DND-41 (cell line): Measurements from ENCODE around the gene DRD3.

ENCODE experiments used
- ATAC-seq: fragments of 200-7000 bp; cut with Tn5 transposase; 3 replicates; pipeline ENCODE4 v1.9.1; 2021; ENCODE audit warnings: low read depth; ENCODE audit not compliant: insufficient read depth
- DNase-seq: peaks from one replicate; pipeline ENCODE4 v3.0.0-alpha.2; 2020
- H2AFZ ChIP-seq: 2 replicates; pipeline ENCODE4 v1.6.0; 2012; ENCODE audit warnings: low read depth, low read length
- H3K27ac ChIP-seq: 2 replicates; pipeline ENCODE4 v1.5.1; 2012; ENCODE audit warnings: low read length, inconsistent platforms
- H3K27me3 ChIP-seq: fragments of 200-600 bp; sonication (generic); 2 replicates; pipeline ENCODE4 v1.6.0; 2012; ENCODE audit warnings: low read length, mild to moderate bottlenecking, inconsistent platforms; ENCODE audit not compliant: insufficient read depth, poor library complexity
- H3K36me3 ChIP-seq: 2 replicates; pipeline ENCODE4 v1.5.1; 2012; ENCODE audit warnings: low read length, inconsistent platforms; ENCODE audit not compliant: insufficient read depth
- H3K4me1 ChIP-seq: 2 replicates; pipeline ENCODE4 v1.5.1; 2012; ENCODE audit warnings: mild to moderate bottlenecking, low read length; ENCODE audit not compliant: insufficient read depth
- H3K4me2 ChIP-seq: 2 replicates; pipeline ENCODE4 v1.6.0; 2012; ENCODE audit warnings: mild to moderate bottlenecking, moderate library complexity, low read length, inconsistent platforms; ENCODE audit not compliant: insufficient read depth
- H3K4me3 ChIP-seq, 2 experiments: fragments of 200-600 bp in 1 of 2; shearing (Covaris generic) in 1 of 2; 2 replicates each; pipeline ENCODE4 v1.5.1; 2012 to 2016; ENCODE audit warnings: inconsistent platforms in 2 of 2, low read length in 2 of 2, mild to moderate bottlenecking in 2 of 2, low read depth in 1 of 2, moderate library complexity in 1 of 2
- H3K79me2 ChIP-seq: 2 replicates; pipeline ENCODE4 v1.6.0; 2012; ENCODE audit warnings: low read length, inconsistent platforms; ENCODE audit not compliant: insufficient read depth
- H3K9ac ChIP-seq: 2 replicates; pipeline ENCODE4 v1.6.0; 2012; ENCODE audit warnings: low read depth, mild to moderate bottlenecking, inconsistent platforms, low read length, moderate library complexity
- H3K9me3 ChIP-seq: 2 replicates; pipeline ENCODE4 v1.5.1; 2012; ENCODE audit warnings: low read length, moderate library complexity, mild to moderate bottlenecking, inconsistent platforms; ENCODE audit not compliant: insufficient read depth, severe bottlenecking
- H4K20me1 ChIP-seq: 2 replicates; pipeline ENCODE4 v1.6.0; 2012; ENCODE audit warnings: low read length; ENCODE audit not compliant: insufficient read depth
- CTCF ChIP-seq: IDR thresholded peaks from 2 replicates; pipeline ENCODE4 v1.5.1; 2012; ENCODE audit warnings: borderline replicate concordance, low read length, moderate library complexity, mild to moderate bottlenecking; ENCODE audit not compliant: poor library complexity, severe bottlenecking; ENCODE audit errors: extremely low read depth
- EZH2 ChIP-seq: IDR thresholded peaks from 3 replicates; pipeline ENCODE4 v1.6.1; 2012; ENCODE audit warnings: borderline replicate concordance, low read depth, mild to moderate bottlenecking, moderate library complexity, low read length, inconsistent platforms; ENCODE audit not compliant: severe bottlenecking

The DRD3 gene

GRCh38 chr3:114079761-114080160 is 99.1 kb downstream of the DRD3 start:
- no peaks in the 10 kb centered on the region for H3K4me1 ChIP-seq
- no peak for DNase-seq
- H3K4me2 ChIP-seq = no peak overlapping the region
- no peak overlapping the region for H3K4me3 ChIP-seq
- H3K27me3 ChIP-seq = no peaks in the 10 kb centered on the region
- H2AFZ ChIP-seq = no peak overlapping the region
- no peak overlapping the region for H3K27ac ChIP-seq
- TF ChIP-seq EZH2 = no peak
- no peak for TF ChIP-seq CTCF
- no peaks in the 10 kb centered on the region for H3K79me2 ChIP-seq
- no peak for ATAC-seq
- H3K9ac ChIP-seq = no peak overlapping the region
- no peaks in the 10 kb centered on the region for H4K20me1 ChIP-seq
- H3K9me3 ChIP-seq = no peaks in the 10 kb centered on the region
- H3K36me3 ChIP-seq = peaks cover 91% of the 10 kb centered on the region

GRCh38 chr3:114078126-114078525 is 100.7 kb downstream of the DRD3 start:
- no peaks in the 10 kb centered on the region for H4K20me1 ChIP-seq
- no peak for ATAC-seq
- H3K79me2 ChIP-seq = no peaks in the 10 kb centered on the region

More at GRCh38 chr3:114078126-114078525, 100.7 kb downstream of the DRD3 start:
- H3K4me3 ChIP-seq = no peak overlapping the region
- H3K9ac ChIP-seq = no peak overlapping the region
- no peak for DNase-seq
- peaks cover 95% of the 10 kb centered on the region for H3K36me3 ChIP-seq
- no peak overlapping the region for H3K27ac ChIP-seq
- no peaks in the 10 kb centered on the region for H3K4me1 ChIP-seq
- no peaks in the 10 kb centered on the region for H3K9me3 ChIP-seq
- no peaks in the 10 kb centered on the region for H3K27me3 ChIP-seq
- no peak overlapping the region for H2AFZ ChIP-seq
- TF ChIP-seq EZH2 (no peak), CTCF (no peak)
- H3K4me2 ChIP-seq = no peak overlapping the region
